Gastroesophageal sphincter (tissue), 3 donors: ENCODE measurements around the gene MXD1.

Experiments
- CTCF ChIP-seq, 4 experiments: fragments of 200-600 bp in 2 of 4; fragments of 450-650 bp in 2 of 4; sonication (generic) in 1 of 4; IDR thresholded peaks; one replicate each; pipeline ENCODE4 v1.5.1; 2017 to 2019; ENCODE audit warnings: antibody characterized with exemption in 4 of 4, mild to moderate bottlenecking in 2 of 4, moderate library complexity in 2 of 4
- POLR2A ChIP-seq, 2 donors: fragments of 450-650 bp; IDR thresholded peaks; one replicate each; pipeline ENCODE4 v1.6.1; 2017; ENCODE audit warnings: antibody characterized with exemption in 2 of 2, mild to moderate bottlenecking in 2 of 2, moderate library complexity in 1 of 2

GRCh38 chr2:69973335-69973735 is 58.4 kb downstream of the MXD1 start:
- no peak for TF ChIP-seq CTCF (IDR thresholded peaks at IDR 0.05)
- no peak for TF ChIP-seq POLR2A (IDR thresholded peaks at IDR 0.05)
